ENCODE data around the gene CXCR4. TPM values are rescaled to one million over a fixed set of nuclear protein-coding genes. Genes with fewer than 3 reads are reported as not detected.

The CXCR4 gene
- total and polyA plus RNA-seq, 10 of the 15 experiments (the other 5 are each of a cell fraction or from before 2014, with no cell fraction given) = 31.1 to 749 (median 52.7) TPM

- ChIA-PET CTCF (interaction anchor here (0.9 to 1.5 kb wide), 7 partner anchors 10 to 135 kb away, joined by 3 to 7 read pairs (median 3); no protein-coding TSS in a partner anchor), RAD21 (ENCODE audit: unreplicated experiment) (interaction anchor here (0.6 to 2.7 kb wide), 28 partner anchors 12 to 266 kb away, joined by 3 to 62 read pairs (median 4); no protein-coding TSS in a partner anchor), POLR2A (interaction anchor here (0.5 to 2.8 kb wide), 28 partner anchors 10 to 207 kb away, joined by 3 to 20 read pairs (median 4); no protein-coding TSS in a partner anchor), SMC1A (ENCODE audit: uncharacterized antibody, unreplicated experiment) (interaction anchor here (1.0 to 2.7 kb wide), 17 partner anchors 9 to 263 kb away, joined by 3 to 28 read pairs (median 5); no protein-coding TSS in a partner anchor)
- BruUV-seq (replicated peaks) = no TSS peak
- H3K79me2 ChIP-seq (ENCODE audit: control insufficient read depth, insufficient read depth, low read length) = 0 out of 2 replicates have a peak, but pooled peaks cover 2% of the 10 kb centered on the region
- H3K27me3 ChIP-seq (replicated peaks in 1 of 2; ENCODE audit: control insufficient read depth in 2 of 2, insufficient read depth in 2 of 2, low read length in 1 of 2) = peaks cover 0 to 12% of the 10 kb centered on the region in 2 experiments
- H3K4me3 ChIP-seq = peak overlapping the region; percentile 68
- no peaks in the 10 kb centered on the region; the same call in 2 of the 3 replicates for H3K9me3 ChIP-seq (replicated peaks; ENCODE audit: control insufficient read depth, insufficient read depth, low read length)
- peak overlapping the region; percentile 3; the same call in 1 of the 2 replicates for H2AFZ ChIP-seq (ENCODE audit: control insufficient read depth, low read depth, low read length)
- no peak for DNase-seq (ENCODE audit: low read depth, low spot score)
- peaks cover 0 to 2% of the 10 kb centered on the region in 2 experiments; a peak in 2 of 4 replicates for H3K36me3 ChIP-seq (ENCODE audit: control insufficient read depth in 2 of 2, insufficient read depth in 2 of 2, low read length in 1 of 2)
- H3K4me2 ChIP-seq (ENCODE audit: control insufficient read depth, insufficient read depth) = peak overlapping the region; percentile 65
- in situ Hi-C loops (cut with MboI) (loop anchor here (5.0 kb wide), 1 partner anchor 202 kb away; no protein-coding TSS in a partner anchor), intact Hi-C loops (cut with micrococcal nuclease; ENCODE audit: unreplicated experiment) (loop anchor here (5.0 kb wide), 3 partner anchors 93 to 208 kb away; no protein-coding TSS in a partner anchor)
- 2% methylated on average over 43 of the region's 52 CpGs for WGBS (ENCODE audit: insufficient coverage, insufficient replicate concordance, low lambda C conversion rate, missing lambda C conversion rate)
- H3K27ac ChIP-seq (ENCODE audit: control insufficient read depth, insufficient read depth) = no peak overlapping the region
- no peak overlapping the region for H3K9ac ChIP-seq (ENCODE audit: control insufficient read depth, insufficient read depth, low read length)
- ATAC-seq = peak; percentile 61
- H4K20me1 ChIP-seq (ENCODE audit: control insufficient read depth, insufficient read depth) = no peaks in the 10 kb centered on the region
- H3K4me1 ChIP-seq (ENCODE audit: control insufficient read depth, insufficient read depth, low read length) = peaks cover 2% of the 10 kb centered on the region; the same call in 1 of the 2 replicates
- FAIRE-seq = no peak
- TF ChIP-seq HCFC1 (IDR thresholded peaks at IDR 0.05; ENCODE audit: low read length) (no peak), CHD2 (IDR thresholded peaks at IDR 0.05; ENCODE audit: borderline replicate concordance, low read depth, low read length) (peak; percentile 65), POLR2AphosphoS5 (IDR thresholded peaks at IDR 0.05; ENCODE audit: low read length) (no peak), BHLHE40 (IDR thresholded peaks at IDR 0.05; ENCODE audit: borderline replicate concordance in 1 of 2, low read depth in 2 of 2, low read length in 1 of 2) (peak in 1 of 2 experiments; percentile 55; a peak in 1 of 4 replicates), MTA3 (IDR thresholded peaks at IDR 0.05; ENCODE audit: borderline replicate concordance, low read length) (no peak), ZNF24 (IDR thresholded peaks at IDR 0.05) (peak; percentile 89), BCL11A (IDR thresholded peaks at IDR 0.05; ENCODE audit: low read depth, low read length) (no peak), FOS (IDR thresholded peaks at IDR 0.05; ENCODE audit: borderline replicate concordance, extremely low read depth, insufficient read length) (no peak), RBBP5 (conservative IDR thresholded peaks at IDR 0.05) (no peak), CBX3 (IDR thresholded peaks at IDR 0.05; ENCODE audit: borderline replicate concordance, low read depth) (no peak), WRNIP1 (IDR thresholded peaks at IDR 0.05; ENCODE audit: borderline replicate concordance, low read depth, low read length) (no peak), USF1 (IDR thresholded peaks at IDR 0.05; ENCODE audit: borderline replicate concordance, extremely low read length, insufficient read depth, low read depth, low read length) (no peak), ZSCAN29 (IDR thresholded peaks at IDR 0.05) (no peak), JUNB (IDR thresholded peaks at IDR 0.05) (no peak; the same call in 1 of the 2 replicates)
- TF ChIP-seq, protein P1, sequence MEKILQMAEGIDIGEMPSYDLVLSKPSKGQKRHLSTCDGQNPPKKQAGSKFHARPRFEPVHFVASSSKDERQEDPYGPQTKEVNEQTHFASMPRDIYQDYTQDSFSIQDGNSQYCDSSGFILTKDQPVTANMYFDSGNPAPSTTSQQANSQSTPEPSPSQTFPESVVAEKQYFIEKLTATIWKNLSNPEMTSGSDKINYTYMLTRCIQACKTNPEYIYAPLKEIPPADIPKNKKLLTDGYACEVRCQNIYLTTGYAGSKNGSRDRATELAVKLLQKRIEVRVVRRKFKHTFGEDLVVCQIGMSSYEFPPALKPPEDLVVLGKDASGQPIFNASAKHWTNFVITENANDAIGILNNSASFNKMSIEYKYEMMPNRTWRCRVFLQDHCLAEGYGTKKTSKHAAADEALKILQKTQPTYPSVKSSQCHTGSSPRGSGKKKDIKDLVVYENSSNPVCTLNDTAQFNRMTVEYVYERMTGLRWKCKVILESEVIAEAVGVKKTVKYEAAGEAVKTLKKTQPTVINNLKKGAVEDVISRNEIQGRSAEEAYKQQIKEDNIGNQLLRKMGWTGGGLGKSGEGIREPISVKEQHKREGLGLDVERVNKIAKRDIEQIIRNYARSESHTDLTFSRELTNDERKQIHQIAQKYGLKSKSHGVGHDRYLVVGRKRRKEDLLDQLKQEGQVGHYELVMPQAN (conservative IDR thresholded peaks at IDR 0.05) = peak; percentile 42
- TF ChIP-seq, protein P2, sequence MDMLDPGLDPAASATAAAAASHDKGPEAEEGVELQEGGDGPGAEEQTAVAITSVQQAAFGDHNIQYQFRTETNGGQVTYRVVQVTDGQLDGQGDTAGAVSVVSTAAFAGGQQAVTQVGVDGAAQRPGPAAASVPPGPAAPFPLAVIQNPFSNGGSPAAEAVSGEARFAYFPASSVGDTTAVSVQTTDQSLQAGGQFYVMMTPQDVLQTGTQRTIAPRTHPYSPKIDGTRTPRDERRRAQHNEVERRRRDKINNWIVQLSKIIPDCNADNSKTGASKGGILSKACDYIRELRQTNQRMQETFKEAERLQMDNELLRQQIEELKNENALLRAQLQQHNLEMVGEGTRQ (IDR thresholded peaks at IDR 0.05; ENCODE audit: borderline replicate concordance, low read depth, low read length) = no peak
- TF ChIP-seq, protein P3, sequence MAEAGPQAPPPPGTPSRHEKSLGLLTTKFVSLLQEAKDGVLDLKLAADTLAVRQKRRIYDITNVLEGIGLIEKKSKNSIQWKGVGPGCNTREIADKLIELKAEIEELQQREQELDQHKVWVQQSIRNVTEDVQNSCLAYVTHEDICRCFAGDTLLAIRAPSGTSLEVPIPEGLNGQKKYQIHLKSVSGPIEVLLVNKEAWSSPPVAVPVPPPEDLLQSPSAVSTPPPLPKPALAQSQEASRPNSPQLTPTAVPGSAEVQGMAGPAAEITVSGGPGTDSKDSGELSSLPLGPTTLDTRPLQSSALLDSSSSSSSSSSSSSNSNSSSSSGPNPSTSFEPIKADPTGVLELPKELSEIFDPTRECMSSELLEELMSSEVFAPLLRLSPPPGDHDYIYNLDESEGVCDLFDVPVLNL (IDR thresholded peaks at IDR 0.05; ENCODE audit: low read depth, low read length) = 0 out of 2 replicates have a peak, but pooled peaks have one; percentile 1
Measured at GRCh38 chr2:136118819-136119716, 1.1 kb upstream of the CXCR4 start.

All from GM12878 (cell line).